Measurements from ENCODE around the gene APOB. TPM values are rescaled to one million over a fixed set of nuclear protein-coding genes. Genes with fewer than 3 reads are reported as not detected.

APOB gene
- polyA plus RNA-seq, 1 of the 3 experiments (the other 2 are of a cell fraction), result not detected

DNA sequence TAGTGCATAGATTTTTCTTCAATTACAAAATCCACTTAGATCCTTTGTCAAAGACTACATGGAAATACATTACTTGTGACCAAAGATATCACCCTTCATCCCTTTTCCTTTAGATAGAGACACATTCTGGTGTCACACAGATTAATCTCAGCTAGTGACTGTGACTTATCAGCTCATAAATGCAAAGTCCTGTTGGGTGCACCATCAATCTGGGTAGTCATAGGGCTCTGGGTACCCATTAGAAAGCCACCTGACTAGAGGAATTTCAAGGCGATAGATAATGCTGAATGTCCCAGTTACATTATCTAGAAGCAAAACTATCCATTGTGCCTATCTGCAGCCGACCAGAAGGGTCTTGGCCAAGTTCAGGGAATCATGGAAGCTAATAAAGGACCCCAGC, 2.6 kb upstream of the APOB start:
- no peaks in the 10 kb centered on the region for H3K9me2 ChIP-seq
- H3K9ac ChIP-seq, result no peak overlapping the region
- TF ChIP-seq FOXM1 (IDR thresholded peaks at IDR 0.05; ENCODE audit: low read depth), result no peak
- TF ChIP-seq MEF2A (IDR thresholded peaks at IDR 0.05; ENCODE audit: borderline replicate concordance, low read depth), result no peak
- TF ChIP-seq POLR2AphosphoS5 (IDR thresholded peaks at IDR 0.05; ENCODE audit: low read depth, low read length), result no peak
- no peak for TF ChIP-seq USF2 (IDR thresholded peaks at IDR 0.05; ENCODE audit: borderline replicate concordance, low read depth, low read length)
- TF ChIP-seq RCOR1 (IDR thresholded peaks at IDR 0.05; ENCODE audit: low read length), result no peak
- TF ChIP-seq YY1 (IDR thresholded peaks at IDR 0.05; ENCODE audit: low read depth), result no peak
- H3K27me3 ChIP-seq (ENCODE audit: insufficient read depth), result no peaks in the 10 kb centered on the region
- H3K79me2 ChIP-seq (ENCODE audit: insufficient read depth), result no peaks in the 10 kb centered on the region
- CTCF ChIA-PET, result interaction anchor here (1.0 to 9.3 kb wide), 10 partner anchors 11 to 386 kb away, joined by 3 to 315 read pairs (median 8); partner anchors contain the start of gene TDRD15
- DNase-seq, result no peak
- no peak overlapping the region for H3K4me2 ChIP-seq
- 42% methylated on average over 2 of the region's 2 CpGs for WGBS (ENCODE audit: low lambda C conversion rate)
- H3K27ac ChIP-seq (ENCODE audit: low read depth in 2 of 2, low read length in 1 of 2), result no peak overlapping the region
- no peaks in the 10 kb centered on the region for H3K9me3 ChIP-seq
- peaks cover 0 to 23% of the 10 kb centered on the region in 2 experiments; a peak in 2 of 4 replicates for H3K4me1 ChIP-seq (ENCODE audit: control insufficient read depth in 1 of 2, insufficient read depth in 2 of 2, low read depth in 1 of 2, low read length in 1 of 2)
- POLR2A ChIA-PET, result no interaction called here
- H2AFZ ChIP-seq (ENCODE audit: low read depth), result no peak overlapping the region
- no peaks in the 10 kb centered on the region for H4K20me1 ChIP-seq (ENCODE audit: insufficient read depth)
- no peaks in the 10 kb centered on the region for H3K36me3 ChIP-seq (replicated peaks in 1 of 2; ENCODE audit: control insufficient read depth in 1 of 2, insufficient read depth in 2 of 2, low read length in 1 of 2)
- no peak overlapping the region for H3K4me3 ChIP-seq (ENCODE audit: low read depth in 2 of 2, low read length in 1 of 2)
- no peaks in the 10 kb centered on the region for H3F3A ChIP-seq (replicated peaks; ENCODE audit: insufficient read depth)

DNA sequence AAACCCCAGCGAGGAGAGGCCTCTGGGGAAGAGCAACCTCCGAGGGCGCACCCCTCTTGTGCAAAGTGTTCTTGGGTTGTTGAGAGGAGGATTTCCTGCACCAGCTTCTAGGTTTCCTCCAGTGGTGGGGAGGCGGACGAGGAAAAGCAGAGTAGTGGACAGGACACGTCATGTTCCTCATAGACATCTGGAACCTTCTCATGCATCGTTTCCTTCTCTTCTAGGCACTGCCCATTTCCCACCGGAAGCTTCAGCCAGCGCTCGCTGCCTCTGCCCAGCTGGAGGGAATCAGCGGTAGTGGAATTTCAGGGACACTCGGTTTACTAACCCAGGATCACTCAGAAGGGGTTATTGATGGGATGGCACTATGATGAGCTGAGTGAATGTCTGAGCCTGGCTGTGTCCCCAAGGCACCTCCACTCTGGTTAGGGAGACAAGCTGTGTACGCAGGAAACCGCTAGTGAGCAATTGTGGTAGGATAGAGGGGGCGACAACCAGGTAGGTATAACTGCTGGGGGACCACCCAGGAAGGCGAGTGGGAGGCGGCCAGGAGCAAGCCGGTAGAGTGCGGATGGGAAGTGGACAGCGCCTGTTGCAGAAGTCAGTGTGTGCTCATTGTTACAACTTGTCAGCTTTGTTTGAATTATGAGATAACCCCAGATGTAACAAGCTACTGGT, 960 bp upstream of the APOB start:
- no peak for TF ChIP-seq FOSL2 (IDR thresholded peaks at IDR 0.05; ENCODE audit: borderline replicate concordance, low read depth)
- TF ChIP-seq, protein P1, sequence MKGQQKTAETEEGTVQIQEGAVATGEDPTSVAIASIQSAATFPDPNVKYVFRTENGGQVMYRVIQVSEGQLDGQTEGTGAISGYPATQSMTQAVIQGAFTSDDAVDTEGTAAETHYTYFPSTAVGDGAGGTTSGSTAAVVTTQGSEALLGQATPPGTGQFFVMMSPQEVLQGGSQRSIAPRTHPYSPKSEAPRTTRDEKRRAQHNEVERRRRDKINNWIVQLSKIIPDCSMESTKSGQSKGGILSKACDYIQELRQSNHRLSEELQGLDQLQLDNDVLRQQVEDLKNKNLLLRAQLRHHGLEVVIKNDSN (IDR thresholded peaks at IDR 0.05; ENCODE audit: borderline replicate concordance, low read depth), result no peak
- TF ChIP-seq, protein P2, sequence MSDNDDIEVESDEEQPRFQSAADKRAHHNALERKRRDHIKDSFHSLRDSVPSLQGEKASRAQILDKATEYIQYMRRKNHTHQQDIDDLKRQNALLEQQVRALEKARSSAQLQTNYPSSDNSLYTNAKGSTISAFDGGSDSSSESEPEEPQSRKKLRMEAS (IDR thresholded peaks at IDR 0.05; ENCODE audit: low read depth), result no peak
- no peak for TF ChIP-seq TEAD4 (IDR thresholded peaks at IDR 0.05; ENCODE audit: borderline replicate concordance, insufficient read depth)
- no peak for TF ChIP-seq RFX5 (IDR thresholded peaks at IDR 0.05; ENCODE audit: low read length)
- no peak for TF ChIP-seq JUND (IDR thresholded peaks at IDR 0.05)
- no peak for TF ChIP-seq FOXJ3 (CRISPR knock-in tag; IDR thresholded peaks at IDR 0.05)
- no peak for TF ChIP-seq RCOR1 (IDR thresholded peaks at IDR 0.05; ENCODE audit: low read length)
- TF ChIP-seq ELF1 (IDR thresholded peaks at IDR 0.05), result no peak
- no peak for TF ChIP-seq RAD21 (IDR thresholded peaks at IDR 0.05; ENCODE audit: low read length)
- TF ChIP-seq TCF12 (IDR thresholded peaks at IDR 0.05), result no peak
- TF ChIP-seq EP300 (IDR thresholded peaks at IDR 0.05; ENCODE audit: borderline replicate concordance in 1 of 2, low read depth in 1 of 2, low read length in 1 of 2), result no peak
- TF ChIP-seq REST (IDR thresholded peaks at IDR 0.05; ENCODE audit: low read depth, low read length), result no peak
- no peak for TF ChIP-seq FOXM1 (IDR thresholded peaks at IDR 0.05; ENCODE audit: low read depth)
- TF ChIP-seq NRF1 (IDR thresholded peaks at IDR 0.05; ENCODE audit: low read depth, low read length), result no peak
- TF ChIP-seq MEF2A (IDR thresholded peaks at IDR 0.05; ENCODE audit: borderline replicate concordance, low read depth), result no peak
- TF ChIP-seq USF2 (IDR thresholded peaks at IDR 0.05; ENCODE audit: borderline replicate concordance, low read depth, low read length), result no peak
- TF ChIP-seq TAF1 (IDR thresholded peaks at IDR 0.05; ENCODE audit: borderline replicate concordance, low read depth, low read length), result no peak
- WGBS (ENCODE audit: low lambda C conversion rate), result 69% methylated on average over 20 of the region's 20 CpGs
- POLR2A ChIA-PET, result interaction anchor here (0.7 kb wide), 1 partner anchor 72 kb away, joined by 3 read pairs; no protein-coding TSS in a partner anchor

More for the DNA sequence above, 960 bp upstream of the APOB start:
- Histone ChIP-seq H3K4me1 (ENCODE audit: control insufficient read depth in 1 of 2, insufficient read depth in 2 of 2, low read depth in 1 of 2, low read length in 1 of 2) (peaks cover 0 to 23% of the 10 kb centered on the region in 2 experiments; a peak in 2 of 4 replicates), H3K36me3 (replicated peaks in 1 of 2; ENCODE audit: control insufficient read depth in 1 of 2, insufficient read depth in 2 of 2, low read length in 1 of 2) (no peaks in the 10 kb centered on the region), H2AFZ (ENCODE audit: low read depth) (no peak overlapping the region), H3K9ac (no peak overlapping the region), H3K9me3 (no peaks in the 10 kb centered on the region), H3K9me2 (no peaks in the 10 kb centered on the region), H3K27ac (ENCODE audit: low read depth in 2 of 2, low read length in 1 of 2) (no peak overlapping the region), H3K4me3 (ENCODE audit: low read depth in 2 of 2, low read length in 1 of 2) (no peak overlapping the region), H3K4me2 (no peak overlapping the region), H4K20me1 (ENCODE audit: insufficient read depth) (no peaks in the 10 kb centered on the region), H3F3A (replicated peaks; ENCODE audit: insufficient read depth) (no peaks in the 10 kb centered on the region), H3K27me3 (ENCODE audit: insufficient read depth) (no peaks in the 10 kb centered on the region; the same call in 1 of the 2 replicates), H3K79me2 (ENCODE audit: insufficient read depth) (no peaks in the 10 kb centered on the region)
- CTCF ChIA-PET, result interaction anchor here (1.1 to 9.3 kb wide), 6 partner anchors 12 to 384 kb away, joined by 4 to 315 read pairs (median 16); partner anchors contain the start of gene TDRD15
- no peak for DNase-seq
